ENCODE data around the gene STX7.

STX7 gene

DNA sequence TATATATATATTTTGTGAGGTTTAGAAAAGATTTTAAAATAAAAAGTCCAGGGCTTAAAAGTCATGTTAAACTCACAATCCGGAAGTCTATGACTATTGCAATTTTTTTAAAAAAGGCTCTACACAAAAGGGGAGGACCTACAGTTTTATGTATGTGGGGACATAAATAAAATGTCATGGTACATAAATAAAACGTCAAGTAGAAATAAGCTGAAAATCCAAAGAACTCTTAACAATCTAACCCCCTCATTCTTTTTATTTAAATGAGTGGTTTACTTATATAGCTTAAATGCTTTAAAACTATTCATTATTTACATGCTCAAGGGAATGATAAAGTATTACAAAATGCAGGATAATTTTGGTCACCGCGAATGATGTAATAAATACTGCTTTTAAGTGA, 36.2 kb downstream of the STX7 start:
- DNase-seq (ENCODE audit: low read depth): no peak

DNA sequence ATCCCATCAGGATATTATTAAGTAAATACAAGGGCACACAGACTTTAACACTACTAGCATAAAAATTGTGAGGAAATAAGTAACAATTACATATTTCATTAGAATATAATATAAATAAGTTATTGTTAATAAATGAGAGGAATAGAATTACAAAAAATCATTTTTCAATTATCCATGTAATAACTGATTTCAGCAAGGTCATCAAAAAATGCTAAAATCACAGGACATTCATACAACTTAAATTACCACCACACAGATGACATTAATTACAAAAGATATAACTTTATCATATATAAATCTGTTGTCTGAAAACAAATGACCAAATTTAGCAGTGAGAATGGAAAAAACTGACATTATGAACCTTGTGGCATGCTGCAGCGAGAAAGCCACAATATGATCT, 37.0 kb downstream of the STX7 start:
- DNase-seq (ENCODE audit: low read depth): no peak

DNA sequence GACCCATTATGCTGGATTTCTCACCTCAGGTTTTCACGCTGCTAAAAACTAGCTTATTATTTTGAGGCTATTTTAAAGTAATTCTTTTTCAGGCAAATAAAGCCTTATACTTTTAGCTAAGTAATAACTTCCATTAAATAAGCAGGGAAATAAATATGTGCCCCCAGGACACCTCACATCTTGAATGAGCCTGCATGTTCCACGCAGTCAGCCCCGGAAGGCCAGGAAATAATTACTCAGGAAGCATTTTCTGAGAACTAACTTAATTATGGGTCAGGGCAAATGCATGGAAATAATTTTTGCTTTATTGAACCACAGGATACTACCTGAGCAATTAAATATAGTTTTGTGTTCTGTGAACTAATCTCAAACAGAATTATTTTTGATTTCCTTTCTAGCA, 41.1 kb downstream of the STX7 start:
- no peak for DNase-seq (ENCODE audit: low read depth)

DNA sequence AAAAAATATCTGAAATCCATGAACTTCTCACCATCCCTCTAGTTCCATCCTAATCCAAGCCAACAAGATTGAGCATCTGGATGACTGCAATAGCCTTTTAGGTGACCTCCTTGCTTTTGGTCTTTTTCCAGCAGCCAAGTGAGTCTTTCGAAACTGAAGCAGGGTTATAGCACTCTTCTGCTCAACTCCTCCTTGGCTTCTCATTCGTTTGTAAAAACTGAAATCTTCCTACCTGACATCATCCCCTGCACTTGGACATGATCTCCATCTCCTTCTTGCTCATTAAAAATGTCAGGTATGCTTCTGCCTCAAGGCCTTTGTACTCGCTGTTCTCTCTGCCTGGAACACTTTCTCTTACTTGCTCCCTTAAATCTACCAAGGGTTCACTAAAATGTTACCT, 46.0 kb downstream of the STX7 start:
- DNase-seq (ENCODE audit: low read depth): no peak

DNA sequence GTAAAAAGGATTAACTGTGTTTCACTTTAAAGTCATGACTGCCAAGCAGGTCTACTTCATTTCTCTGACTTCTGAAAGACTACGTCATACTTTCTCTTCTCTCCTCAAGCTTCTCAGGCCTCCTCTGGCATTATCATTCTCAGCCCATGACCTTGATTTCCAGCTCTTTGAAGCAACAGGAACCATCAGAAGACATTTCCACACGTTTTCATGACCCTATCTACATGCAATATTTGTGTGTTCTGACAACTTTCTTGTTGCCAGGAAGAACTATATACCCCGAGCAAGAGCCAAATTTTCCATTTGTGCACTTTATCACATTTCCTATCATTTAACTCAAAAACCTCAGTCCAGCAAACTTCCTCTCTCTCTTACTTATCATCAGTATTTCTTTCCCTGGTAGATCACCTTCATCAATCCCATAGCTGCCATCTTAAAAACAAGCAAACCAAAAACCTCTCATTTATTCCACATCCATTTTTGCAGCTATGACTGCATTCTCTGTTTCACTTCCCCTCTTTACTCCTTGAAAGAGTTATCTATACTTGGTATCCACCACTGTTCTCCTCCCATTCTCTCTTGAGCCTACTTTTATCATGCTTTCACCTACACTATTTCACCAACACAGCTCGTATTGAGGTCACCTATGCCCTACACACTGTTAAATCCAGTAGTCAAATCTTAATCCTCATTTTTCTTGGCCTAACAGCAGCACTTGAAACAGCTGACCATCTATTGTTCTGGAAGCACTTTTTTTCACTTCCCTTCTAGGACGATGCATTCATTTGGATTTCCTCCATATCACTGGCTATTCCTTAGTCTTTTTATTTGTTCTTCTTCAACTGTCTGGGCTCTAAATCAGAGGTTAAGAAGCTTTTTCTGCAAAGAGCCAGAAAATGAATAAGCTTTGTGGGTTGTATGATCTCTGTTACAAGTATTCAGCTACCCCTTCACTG, 47.1 kb downstream of the STX7 start:
- DNase-seq (ENCODE audit: low read depth): no peak

DNA sequence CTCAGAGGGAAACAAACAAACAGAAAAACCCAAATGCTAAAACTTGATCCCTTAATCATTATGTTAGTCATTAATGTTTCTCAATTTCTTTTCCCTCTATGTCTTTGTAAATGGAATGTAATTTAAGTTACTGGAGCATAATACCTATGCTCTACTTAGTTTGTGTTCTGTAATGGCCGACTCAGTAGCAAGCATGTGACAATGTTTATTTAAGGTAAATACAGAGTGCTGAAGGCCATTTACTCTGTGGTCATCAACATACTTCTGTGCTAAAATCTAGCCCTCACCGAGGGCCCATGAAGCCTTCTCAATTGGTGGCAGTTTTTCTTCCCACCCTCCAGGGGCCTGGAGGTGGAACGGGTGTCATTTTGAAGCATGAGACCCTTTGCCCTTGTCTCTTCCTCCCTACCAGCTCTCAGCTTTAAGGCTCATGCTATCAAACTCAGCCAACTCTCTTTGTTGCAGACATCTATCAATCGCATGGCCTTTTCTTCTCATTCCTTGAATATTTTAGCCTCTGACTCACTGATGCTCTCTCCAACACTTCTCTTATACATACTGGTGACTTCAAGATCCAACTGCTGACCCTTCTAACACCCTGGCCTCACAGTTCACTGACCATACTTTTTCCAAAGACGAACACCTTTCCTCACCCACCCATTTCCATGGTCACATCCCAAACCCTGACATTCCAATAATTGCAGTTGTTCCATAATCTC, 48.2 kb downstream of the STX7 start:
- no peak for DNase-seq (ENCODE audit: low read depth)

DNA sequence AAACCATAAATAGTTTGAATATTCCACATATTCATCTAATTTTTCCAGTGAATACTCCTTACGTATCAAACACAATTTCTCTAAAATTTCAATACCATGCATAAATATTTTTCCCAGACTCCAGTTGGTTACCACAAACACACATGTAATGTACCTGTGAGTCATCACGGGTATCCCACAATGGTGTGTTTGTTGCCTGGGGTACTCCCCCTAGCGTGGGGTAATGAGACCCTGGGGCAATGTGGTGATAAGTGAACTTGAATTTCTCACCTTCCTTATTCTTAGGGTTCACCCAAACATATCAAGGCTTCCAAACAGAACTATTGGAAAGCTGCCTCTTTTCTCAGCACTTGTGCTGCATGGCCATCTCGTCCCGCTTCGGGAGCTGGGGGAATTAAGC, 51.0 kb downstream of the STX7 start:
- DNase-seq (ENCODE audit: low read depth): no peak

DNA sequence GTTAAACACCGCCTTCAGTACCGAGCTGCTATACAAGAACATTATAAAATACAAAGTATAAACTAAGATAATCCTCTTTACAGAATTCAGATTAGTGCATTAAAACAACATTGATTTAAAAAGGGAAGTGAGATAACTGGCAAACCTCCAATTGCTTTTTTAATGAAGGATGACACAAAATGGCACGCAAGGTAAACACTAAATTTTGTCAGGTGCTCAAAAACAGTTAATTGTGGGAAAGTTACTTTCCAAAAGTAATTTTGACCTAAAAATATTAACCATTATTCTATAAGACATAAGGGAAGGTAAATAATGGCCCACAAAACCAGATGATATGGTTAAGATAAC, 53.3 kb downstream of the STX7 start:
- DNase-seq (ENCODE audit: low read depth): no peak

DNA sequence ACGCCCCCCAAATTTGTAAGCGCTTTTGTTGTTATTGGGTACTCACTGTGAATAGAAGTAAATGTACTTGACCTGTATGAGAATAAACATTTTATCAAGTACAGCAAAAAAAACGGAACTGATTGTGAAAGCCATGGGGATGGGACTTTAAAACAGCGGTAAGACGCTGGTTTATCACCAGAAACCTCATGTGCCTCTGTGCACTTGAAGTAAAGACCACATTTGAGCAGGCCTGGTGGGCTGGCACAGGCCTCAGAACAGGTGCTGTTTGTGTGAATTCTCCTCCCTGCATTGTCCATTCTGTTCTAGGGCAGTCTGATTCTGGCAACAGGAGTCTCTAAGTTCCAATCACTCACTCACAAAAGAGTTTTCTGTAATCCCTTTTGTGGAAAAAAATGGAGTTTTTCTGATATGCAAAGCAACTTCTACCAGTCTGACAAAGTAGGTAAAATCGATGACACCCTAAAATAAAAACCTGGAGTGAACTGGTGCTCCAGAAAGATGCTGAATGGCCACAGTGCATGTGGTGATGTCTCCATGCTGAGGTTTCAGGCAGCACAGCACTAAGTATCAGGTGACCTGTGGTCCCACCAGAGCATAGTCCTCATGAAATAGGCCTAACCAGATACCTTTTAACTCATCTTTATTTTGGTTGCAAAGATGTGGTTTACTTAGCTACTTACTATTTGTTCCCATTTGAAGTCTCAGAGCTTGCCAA, 53.9 kb downstream of the STX7 start:
- no peak for DNase-seq (ENCODE audit: low read depth)

DNA sequence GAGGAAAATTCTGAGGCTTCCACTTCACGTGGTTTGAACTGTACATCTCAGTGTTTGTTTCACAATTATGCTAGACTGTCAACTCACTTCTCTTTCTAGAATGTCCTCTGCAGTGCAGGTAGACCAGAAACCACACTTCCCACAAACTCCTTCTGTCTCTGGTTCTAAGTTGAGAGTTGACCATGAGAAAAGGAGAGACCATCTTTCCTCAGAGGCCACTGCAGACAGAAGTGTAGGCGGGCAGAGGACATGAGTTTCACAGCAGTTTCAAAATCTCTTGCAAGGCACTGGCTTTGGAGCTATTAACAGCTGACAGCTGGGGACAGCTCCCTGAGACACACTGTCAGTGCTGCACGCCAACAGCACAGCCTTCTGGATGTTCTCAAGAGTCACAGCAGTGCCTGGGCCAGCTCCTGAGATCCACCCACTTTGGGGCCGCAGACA, 56.2 kb downstream of the STX7 start:
- DNase-seq (ENCODE audit: low read depth): no peak

DNA sequence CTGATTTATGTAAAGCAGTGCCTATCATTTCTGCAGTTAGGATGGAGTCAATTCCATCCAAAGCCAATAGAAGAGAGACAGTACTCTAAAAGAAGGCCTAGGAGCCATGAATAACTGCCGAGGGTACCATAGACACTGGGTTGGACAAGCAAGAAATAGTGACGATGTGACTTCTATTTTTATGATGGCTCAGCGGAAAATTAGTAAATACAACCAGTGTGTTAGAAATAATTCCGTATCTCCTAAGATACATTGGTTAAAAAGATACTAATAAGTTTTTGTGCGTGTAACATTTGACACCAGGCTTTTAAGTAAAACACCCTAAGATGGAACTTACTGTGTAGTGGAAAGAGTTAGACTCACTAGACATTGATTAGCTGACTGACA, 66.1 kb downstream of the STX7 start:
- DNase-seq (ENCODE audit: low read depth): no peak

DNA sequence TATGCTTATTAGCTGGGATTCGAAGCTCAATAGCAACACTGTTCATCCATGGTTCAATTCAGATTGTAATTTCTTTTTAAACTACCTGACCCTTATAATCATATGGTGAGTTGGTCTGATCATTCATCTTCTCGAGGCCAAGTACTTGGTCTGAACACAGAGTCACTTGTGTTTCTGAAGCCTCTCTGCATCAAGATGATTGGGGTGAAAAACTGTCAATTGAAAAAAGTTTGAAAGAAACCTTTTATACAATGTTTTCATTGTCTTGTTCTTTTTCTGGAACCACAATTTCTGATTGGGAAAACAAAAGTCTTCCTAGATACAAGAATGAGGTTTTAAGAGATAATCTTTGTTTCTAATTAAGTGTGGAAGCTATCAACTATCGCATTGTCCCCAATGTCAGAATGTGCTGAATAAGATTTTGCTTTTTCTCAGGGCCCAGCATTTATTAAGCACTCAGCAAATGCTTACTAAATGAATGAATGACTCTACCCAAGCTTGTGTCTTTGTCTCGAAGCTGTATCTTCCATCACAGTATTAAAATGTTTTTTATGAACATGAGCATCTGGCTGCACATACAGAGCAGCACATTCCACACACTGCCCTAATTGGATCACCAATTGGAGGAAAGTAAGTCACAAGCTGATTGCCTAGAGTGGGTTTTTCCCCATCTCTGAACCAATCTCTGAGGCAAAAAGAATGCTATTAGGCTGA, 66.6 kb downstream of the STX7 start:
- no peak for DNase-seq (ENCODE audit: low read depth)

DNA sequence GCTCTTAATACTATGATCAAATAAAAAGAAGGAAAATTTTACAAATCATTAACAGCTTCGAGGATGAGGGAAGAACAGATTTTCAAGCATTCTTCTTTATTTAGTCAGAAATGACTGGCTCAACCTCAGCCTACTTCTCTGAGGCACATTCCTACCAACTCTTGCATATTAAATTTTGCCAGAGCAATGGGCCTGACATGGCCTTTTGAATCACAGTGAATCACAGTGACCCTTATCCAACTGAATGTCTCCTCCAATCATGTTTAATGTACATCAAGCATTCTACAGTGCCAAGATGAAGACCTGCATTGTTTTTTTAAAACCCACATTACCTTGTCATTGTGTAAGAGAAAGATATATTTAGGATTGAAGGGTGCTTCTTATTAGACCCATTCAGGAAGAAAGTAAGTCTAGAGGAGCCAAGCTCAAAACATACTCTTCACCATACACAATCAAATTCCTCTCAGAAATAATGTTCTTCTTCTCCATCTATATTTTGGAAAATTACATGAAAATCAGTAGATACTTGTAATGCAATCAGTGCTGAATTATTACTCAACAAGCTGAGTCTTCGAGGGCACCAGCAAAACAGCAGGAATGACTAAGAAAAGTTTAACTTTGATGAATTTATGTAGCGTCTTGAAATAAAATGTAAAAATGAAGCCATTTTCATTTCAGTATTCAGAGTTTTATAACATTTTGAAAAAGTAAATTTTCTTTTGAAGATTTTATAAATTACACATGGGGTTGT, 67.5 kb downstream of the STX7 start:
- no peak for DNase-seq (ENCODE audit: low read depth)

DNA sequence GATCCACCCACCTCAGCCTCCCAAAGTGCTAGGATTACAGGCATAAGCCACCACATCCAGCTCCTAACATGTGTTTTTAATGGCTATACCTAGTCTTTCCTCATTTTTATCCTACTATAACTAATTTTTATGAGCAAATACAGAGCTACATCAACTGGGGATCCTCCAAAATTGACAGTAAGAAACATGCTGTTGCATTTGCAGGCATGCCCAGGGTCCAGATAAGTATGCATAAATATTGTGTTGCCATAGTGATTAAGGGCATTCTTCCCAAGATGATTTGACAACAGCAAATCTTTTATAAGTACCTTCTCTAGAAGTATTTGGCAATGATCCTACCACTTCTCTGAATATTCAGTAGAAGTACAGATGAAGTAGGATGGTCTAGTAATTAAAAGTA, 69.7 kb downstream of the STX7 start:
- DNase-seq (ENCODE audit: low read depth): no peak

DNA sequence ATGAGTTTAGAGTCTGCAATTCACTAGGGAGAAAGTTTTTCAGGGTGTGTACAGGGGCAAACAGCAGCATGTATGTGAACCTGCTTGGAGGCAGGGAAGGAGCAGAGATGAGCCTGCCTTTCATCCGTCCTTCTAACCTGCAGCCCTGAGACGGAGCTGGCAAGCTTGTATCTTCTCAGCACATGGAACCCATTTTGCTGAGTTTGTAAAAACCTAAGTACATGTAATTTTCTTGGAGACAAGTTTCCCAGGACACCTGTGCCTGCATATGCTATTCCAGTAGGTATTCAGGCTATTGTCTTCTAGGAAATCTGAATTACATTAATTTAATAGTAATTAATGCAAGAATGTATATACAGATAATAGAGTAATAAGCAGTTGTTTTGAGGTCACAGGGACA, 82.8 kb downstream of the STX7 start:
- DNase-seq (ENCODE audit: low read depth): no peak

DNA sequence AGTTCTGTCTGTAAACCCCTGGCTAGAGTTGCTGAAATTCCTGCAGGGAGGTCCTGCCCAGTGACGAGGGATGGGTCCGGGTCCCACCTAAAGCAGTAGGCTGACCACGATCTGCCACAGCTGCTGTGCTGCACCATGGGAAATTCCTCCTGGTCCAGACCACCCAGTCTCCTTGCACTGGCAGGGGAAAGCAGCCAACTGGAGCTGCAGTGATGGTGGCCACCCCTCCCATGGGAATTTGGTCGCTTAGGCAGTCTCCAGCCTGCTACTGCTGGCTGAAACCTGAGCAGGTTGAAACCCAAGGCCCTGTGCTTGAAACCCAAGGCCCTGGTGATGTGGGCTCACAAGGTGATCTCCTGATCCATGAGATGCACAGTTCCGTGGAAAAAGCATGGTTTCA, 87.7 kb downstream of the STX7 start:
- DNase-seq (ENCODE audit: low read depth): no peak

DNA sequence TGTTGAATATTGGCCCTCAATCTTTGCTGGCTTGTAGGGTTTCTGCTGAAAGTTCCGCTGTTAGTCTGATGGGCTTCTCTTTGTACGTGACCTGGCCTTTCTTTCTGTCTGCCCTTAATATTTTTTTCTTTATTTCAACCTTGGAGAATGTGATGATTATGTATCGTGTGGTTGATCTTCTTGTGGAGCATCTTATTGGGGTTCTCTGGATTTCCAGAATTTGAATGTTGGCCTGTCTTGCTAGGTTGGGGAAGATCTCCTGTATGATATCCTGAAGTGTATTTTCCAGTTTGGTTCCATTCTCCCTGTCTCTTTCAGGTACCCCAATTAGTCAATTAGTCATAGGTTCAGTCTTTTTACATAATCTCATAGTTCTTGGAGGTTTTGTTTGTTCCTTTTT, 89.1 kb downstream of the STX7 start:
- DNase-seq (ENCODE audit: low read depth): no peak

DNA sequence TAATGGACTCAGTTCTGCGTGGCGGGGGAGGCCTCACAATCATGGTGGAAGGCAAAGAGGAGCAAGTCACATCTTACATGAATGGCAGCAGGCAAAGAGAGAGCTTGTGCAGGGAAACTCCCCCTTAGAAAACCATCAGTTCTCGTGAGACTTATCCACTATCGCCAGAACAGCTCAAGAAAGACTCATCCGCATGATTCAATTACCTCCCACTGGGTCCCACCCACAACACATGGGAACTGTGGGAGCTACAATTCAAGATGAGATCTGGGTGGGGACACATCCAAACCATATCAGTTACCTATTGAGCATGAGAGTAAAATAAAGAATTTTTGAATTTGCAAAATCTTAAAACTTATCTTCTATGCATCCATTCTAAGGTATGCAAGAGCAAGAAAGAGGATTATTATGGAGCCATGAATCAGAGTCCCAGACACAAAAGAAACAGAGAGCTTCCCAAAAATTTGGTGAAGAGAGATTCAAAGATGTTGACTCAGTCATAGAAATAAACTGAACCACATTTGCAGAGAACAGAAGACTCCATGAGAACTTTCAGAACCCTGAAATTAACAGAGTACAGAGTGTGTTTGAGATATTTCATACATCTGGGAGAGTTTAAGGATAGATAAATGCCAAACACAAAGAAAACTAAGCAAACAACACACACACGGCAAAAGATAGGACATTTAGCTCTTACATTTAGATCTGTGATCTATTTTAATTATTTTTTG, 94.5 kb downstream of the STX7 start:
- no peak for DNase-seq (ENCODE audit: low read depth)

DNA sequence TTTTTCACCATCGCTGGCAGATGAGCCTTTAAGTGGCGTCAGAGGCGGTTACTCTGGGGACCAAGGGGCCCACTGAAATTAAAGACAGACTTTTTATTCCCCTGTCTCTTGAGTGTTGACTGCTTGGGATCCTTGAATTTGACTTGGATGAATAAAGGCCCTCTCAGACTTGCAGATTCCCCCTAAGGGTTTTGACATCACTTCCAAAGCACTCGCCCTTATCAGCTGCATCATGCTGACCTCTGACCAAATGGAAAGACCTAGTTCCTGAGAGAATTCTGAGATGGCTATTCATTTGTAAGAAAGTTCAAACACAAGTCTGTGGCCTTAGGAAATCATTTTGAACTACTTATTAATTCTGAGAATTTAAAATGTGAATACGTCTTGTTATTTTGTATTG, 98.2 kb downstream of the STX7 start:
- no peak for DNase-seq (ENCODE audit: low read depth)

DNA sequence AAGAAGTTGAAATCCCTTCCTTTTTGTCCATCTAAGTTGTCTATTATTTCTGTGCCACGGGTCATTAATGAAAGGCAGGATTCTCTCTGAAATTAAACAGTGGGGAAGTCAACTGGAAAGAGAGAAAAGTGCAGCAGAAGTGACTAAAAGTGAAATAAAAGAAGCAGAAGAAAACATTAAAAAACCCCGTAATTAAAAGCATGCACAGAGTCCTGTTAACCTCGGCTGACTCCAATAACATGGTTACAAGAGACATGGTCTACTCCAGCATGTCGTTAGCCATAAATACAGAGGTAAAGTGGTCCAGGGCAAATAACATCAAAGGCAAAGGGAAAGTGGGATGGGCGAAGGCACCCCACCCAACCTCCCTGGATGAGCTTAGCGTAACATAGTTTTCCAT, 98.6 kb downstream of the STX7 start:
- no peak for DNase-seq (ENCODE audit: low read depth)

DNA sequence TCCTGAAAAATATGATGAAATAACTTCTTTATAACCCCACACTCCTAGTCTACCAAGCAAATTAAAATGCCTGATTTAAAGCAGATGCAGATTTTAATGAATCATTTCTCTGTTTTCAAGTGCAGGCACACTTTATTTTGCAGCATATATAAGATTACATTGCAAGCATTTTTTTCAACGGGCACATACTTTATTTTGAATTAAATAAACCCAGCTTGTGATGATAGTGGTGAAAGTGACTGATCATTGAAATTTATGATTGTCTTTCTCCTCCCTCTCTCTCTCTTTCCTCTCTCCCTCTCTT, 99.5 kb downstream of the STX7 start:
- no peak for DNase-seq (ENCODE audit: low read depth)
